GM12878 (cell line): ENCODE data around the gene RPL22. TPM values are rescaled to one million over a fixed set of nuclear protein-coding genes. Genes with fewer than 3 reads are reported as not detected.

Experiments used
- ATAC-seq: fragments of 200-7000 bp; cut with Tn5 transposase; 3 replicates; pipeline ENCODE4 v1.9.1; 2020; ENCODE audit warnings: mild to moderate bottlenecking, moderate library complexity
- Bru-seq: library from RNA; stranded (reverse); fragments of 400-500 nt; gene quantifications from one replicate; lab custom pipeline; 2021; lab: Mats Ljungman, UMichigan
- BruChase-seq, 2 experiments: library from RNA; stranded (reverse); fragments of 400-500 nt; gene quantifications; one replicate each; lab custom pipeline; 2021; lab: Mats Ljungman, UMichigan
- BruUV-seq: library from RNA; stranded (reverse); fragments of 400-500 nt; replicated peaks from 2 replicates; lab custom pipeline; 2021; lab: Mats Ljungman, UMichigan
- CTCF ChIA-PET: fragments of 300-600 bp; sonication (Branson Sonifier 250); formaldehyde crosslinking; extraction: SDS; loops from one replicate; lab custom pipeline; 2021; ENCODE audit warnings: inconsistent platforms; lab: Yijun Ruan, JAX
- POLR2A ChIA-PET: fragments of 350-600 bp; formaldehyde crosslinking; extraction: SDS; loops from one replicate; lab custom pipeline; 2021; ENCODE audit warnings: inconsistent platforms; lab: Charles Lee
- RAD21 ChIA-PET: fragments of 300-600 bp; sonication (Branson Sonifier 250); formaldehyde crosslinking; loops from one replicate; lab custom pipeline; 2023; ENCODE audit warnings: antibody characterized with exemption; ENCODE audit not compliant: unreplicated experiment; lab: Charles Lee
- SMC1A ChIA-PET: fragments of 300-600 bp; sonication (Branson Sonifier 250); formaldehyde crosslinking; loops from one replicate; lab custom pipeline; 2023; ENCODE audit not compliant: unreplicated experiment, uncharacterized antibody; lab: Charles Lee
- DNase-seq: peaks from one replicate; pipeline ENCODE4 v3.0.0-alpha.2; 2011; ENCODE audit warnings: low read depth, low spot score
- FAIRE-seq: peaks from 3 replicates; lab custom pipeline; 2011; peaks lifted over from hg19 to GRCh38; lab: Jason Lieb, UNC
- H2AFZ ChIP-seq: 2 replicates; pipeline ENCODE4 v1.6.0; 2011; ENCODE audit warnings: low read depth, low read length, control low read depth; ENCODE audit not compliant: control insufficient read depth
- H3K27ac ChIP-seq: 2 replicates; pipeline ENCODE4 v1.5.1; 2011; ENCODE audit warnings: control low read depth; ENCODE audit not compliant: control insufficient read depth, insufficient read depth
- H3K27me3 ChIP-seq, 2 experiments: replicated peaks in 1 of 2; 2 replicates each; pipeline versions ENCODE4 v1.6.0 to v1.6.1; 2011; ENCODE audit warnings: low read length in 1 of 2; ENCODE audit not compliant: control insufficient read depth in 2 of 2, insufficient read depth in 2 of 2
- H3K36me3 ChIP-seq, 2 experiments: 2 replicates each; pipeline ENCODE4 v1.5.1; 2011; ENCODE audit warnings: low read length in 1 of 2; ENCODE audit not compliant: control insufficient read depth in 2 of 2, insufficient read depth in 2 of 2
- H3K4me1 ChIP-seq: 2 replicates; pipeline ENCODE4 v1.6.1; 2011; ENCODE audit warnings: mild to moderate bottlenecking, low read length, moderate library complexity, mixed read lengths; ENCODE audit not compliant: control insufficient read depth, insufficient read depth
- H3K4me2 ChIP-seq: 2 replicates; pipeline ENCODE4 v1.6.0; 2011; ENCODE audit warnings: control low read depth; ENCODE audit not compliant: control insufficient read depth, insufficient read depth
- H3K4me3 ChIP-seq: fragments of 200-600 bp; sonication (generic); 2 replicates; pipeline ENCODE4 v1.5.1; 2016
- H3K79me2 ChIP-seq: 2 replicates; pipeline ENCODE4 v1.6.0; 2011; ENCODE audit warnings: low read length; ENCODE audit not compliant: control insufficient read depth, insufficient read depth
- H3K9ac ChIP-seq: 2 replicates; pipeline ENCODE4 v1.8.0; 2011; ENCODE audit warnings: low read length, control low read depth, mixed read lengths; ENCODE audit not compliant: control insufficient read depth, insufficient read depth
- H3K9me3 ChIP-seq: replicated peaks from 3 replicates; pipeline ENCODE4 v1.5.1; 2011; ENCODE audit warnings: mild to moderate bottlenecking, low read length; ENCODE audit not compliant: control insufficient read depth, insufficient read depth
- H4K20me1 ChIP-seq: 2 replicates; pipeline ENCODE4 v1.6.0; 2011; ENCODE audit not compliant: control insufficient read depth, insufficient read depth
- ATF7 ChIP-seq: fragments of 450-650 bp; IDR thresholded peaks from 2 replicates; pipeline ENCODE4 v1.6.1; 2016; ENCODE audit warnings: low read depth, mild to moderate bottlenecking
- EED ChIP-seq: sonication (generic); IDR thresholded peaks from 2 replicates; pipeline ENCODE4 v1.6.1; 2016; ENCODE audit warnings: antibody characterized with exemption, low read depth
- MYB ChIP-seq: fragments of 150-350 bp; IDR thresholded peaks from 2 replicates; pipeline ENCODE4 v1.6.1; 2014; ENCODE audit warnings: mild to moderate bottlenecking, low read depth, low read length, borderline replicate concordance
- NR2C1 ChIP-seq: fragments of 450-650 bp; IDR thresholded peaks from 2 replicates; pipeline ENCODE4 v1.6.1; 2017; ENCODE audit warnings: antibody characterized with exemption, mild to moderate bottlenecking, moderate library complexity
- NR2C2 ChIP-seq: IDR thresholded peaks from 2 replicates; pipeline ENCODE4 v1.6.1; 2011; ENCODE audit warnings: borderline replicate concordance, low read depth; ENCODE audit not compliant: control insufficient read depth, insufficient read length
- NR2F1 ChIP-seq: fragments of 450-650 bp; conservative IDR thresholded peaks from 2 replicates; pipeline ENCODE4 v1.6.1; 2017; ENCODE audit warnings: mild to moderate bottlenecking
- RAD21 ChIP-seq: IDR thresholded peaks from 2 replicates; pipeline ENCODE4 v1.6.1; 2011; ENCODE audit warnings: mild to moderate bottlenecking, low read depth, low read length, moderate library complexity; ENCODE audit not compliant: insufficient read depth
- RAD51 ChIP-seq: fragments of 450-650 bp; IDR thresholded peaks from 2 replicates; pipeline ENCODE4 v1.6.1; 2016; ENCODE audit warnings: moderate library complexity, mild to moderate bottlenecking, inconsistent platforms
- RELA ChIP-seq: fragments of 450-650 bp; IDR thresholded peaks from 2 replicates; pipeline ENCODE4 v1.8.0; 2014; ENCODE audit warnings: borderline replicate concordance; ENCODE audit not compliant: partially characterized antibody
- REST ChIP-seq: IDR thresholded peaks from 2 replicates; pipeline ENCODE4 v1.6.1; 2012; ENCODE audit warnings: mild to moderate bottlenecking, low read depth, low read length
- SIX5 ChIP-seq: IDR thresholded peaks from 2 replicates; pipeline ENCODE4 v1.6.1; 2011; ENCODE audit warnings: mild to moderate bottlenecking, low read depth, low read length, moderate library complexity; ENCODE audit not compliant: severe bottlenecking
- WGBS: methylation state at CpG from one replicate; pipeline ENCODE4 v1.1.6; 2016; ENCODE audit warnings: low lambda C conversion rate; ENCODE audit not compliant: insufficient replicate concordance, insufficient coverage; ENCODE audit errors: missing lambda C conversion rate; 5-methylcytosine and 5-hydroxymethylcytosine counted together
- in situ Hi-C: fragments of 300-500 bp; cut with MboI; formaldehyde crosslinking; loops from 9 replicates; pipeline ENCODE4 v1.14.3; 2018; ENCODE audit warnings: mixed read lengths
- intact Hi-C: fragments of 100-400 bp; cut with micrococcal nuclease; formaldehyde crosslinking; loops from one replicate; pipeline ENCODE4 v1.14.2; 2022; ENCODE audit not compliant: unreplicated experiment
- long read RNA-seq, 2 experiments: library from polyadenylated mRNA; unstranded; transcript quantifications; one replicate each; pipeline ENCODE4 v2.0.0, GENCODE V29; 2019 to 2020
- polyA minus RNA-seq, 3 experiments: library from RNA; depleted of rRNA, polyadenylated mRNA; stranded (reverse); fragments of >200 nt; gene quantifications; 2 replicates each; pipeline ENCODE4 v1.2.3, GENCODE V29; 2011
- polyA plus RNA-seq, 11 experiments: library from polyadenylated mRNA; depleted of rRNA in 4 of 11; unstranded in 6 of 11; stranded (reverse) in 5 of 11; fragments of >200 nt; fragmentation: Nextera tagmentation in 4 of 11; fragmentation: Illumina TruSeq in 1 of 11; extraction: Ambion mirVana in 4 of 11; extraction: Trizol in 1 of 11; gene quantifications; 1 replicate in 1 of 11; 2 replicates in 10 of 11; pipeline versions ENCODE4 v1.2.1 to v1.2.3, GENCODE V29; 2011 to 2016; ENCODE audit warnings: inconsistent platforms in 2 of 11, missing spikeins in 2 of 11, low read depth in 1 of 11
- total RNA-seq, 4 experiments: library from RNA; depleted of rRNA in 3 of 4; stranded (reverse); fragments of >200 nt in 3 of 4; fragmentation: Illumina TruSeq in 1 of 4; extraction: Trizol in 1 of 4; gene quantifications; 2 replicates each; pipeline versions ENCODE4 v1.2.1 to v1.2.3, GENCODE V29; 2013 to 2021

The RPL22 gene
- total RNA-seq (2013; cell fraction: nucleolus; rRNA removed), result 78.4 and 86.2 TPM in 2 replicates
- total RNA-seq (2014; rRNA removed) (191 and 240 TPM in 2 replicates), total RNA-seq (2014; rRNA removed; fragmentation: Illumina TruSeq; extraction: Trizol) (435 and 466 TPM in 2 replicates), total RNA-seq (2021) (437 and 439 TPM in 2 replicates), polyA plus RNA-seq (2011; rRNA removed) (424 and 754 TPM in 2 replicates), polyA plus RNA-seq (2014; fragmentation: Illumina TruSeq; extraction: Trizol) (479 and 560 TPM in 2 replicates), polyA plus RNA-seq (2014; fragmentation: Nextera tagmentation; extraction: Ambion mirVana) (100 to 1,000 TPM; 437 to 560 TPM), polyA plus RNA-seq (2014; rRNA removed) (295 and 340 TPM in 2 replicates), polyA plus RNA-seq (2016; fragmentation: Nextera tagmentation; extraction: Ambion mirVana) (100 to 1,000 TPM; 302 to 303 TPM), polyA minus RNA-seq (2011; rRNA and poly(A)+ RNA removed) (51.5 and 55.5 TPM in 2 replicates), Bru-seq, nascent RNA (percentile 97 among the genes with signal in this experiment), BruChase-seq, experiment 1, labeled RNA remaining after a 6-hour chase (percentile 99 among the genes with signal in this experiment), BruChase-seq, experiment 2, labeled RNA remaining after a 2-hour chase (percentile 98 among the genes with signal in this experiment)
- 586 TPM for polyA plus RNA-seq (2011; ENCODE audit: low read depth)
- polyA plus RNA-seq (2011; cell fraction: cytosol; rRNA removed), result 89.5 and 93.5 TPM in 2 replicates
- 64.1 and 66.3 TPM in 2 replicates for polyA plus RNA-seq (2011; cell fraction: nucleus; rRNA removed)
- 1,465 and 2,074 TPM in 2 replicates for polyA plus RNA-seq (2012)
- 40.6 and 55.2 TPM in 2 replicates for polyA minus RNA-seq (2011; cell fraction: cytosol; rRNA and poly(A)+ RNA removed)
- polyA minus RNA-seq (2011; cell fraction: nucleus; rRNA and poly(A)+ RNA removed), result 19.2 and 29.6 TPM in 2 replicates
- long read RNA-seq, experiment 1, transcript RPL22-201 (4 exons, 2,078 nt), result major isoform, 311 of 386 reads
- long read RNA-seq, experiment 1, transcript RPL22-206 (3 exons, 2,279 nt), result minor isoform, 46 of 386 reads
- long read RNA-seq, experiment 1, transcript RPL22-204 (4 exons, 508 nt), result minor isoform, 6 of 386 reads
- long read RNA-seq, experiment 1, partial matches to known transcripts, result 3 of 386 reads
- long read RNA-seq, experiment 1, other reads (novel, unspliced or antisense), result 20 of 386 reads
- long read RNA-seq, experiment 2, transcript RPL22-206 (3 exons, 2,279 nt), result minor isoform, 46 of 1,071 reads
- long read RNA-seq, experiment 2, transcript RPL22-201 (4 exons, 2,078 nt), result major isoform, 959 of 1,071 reads
- long read RNA-seq, experiment 2, partial matches to known transcripts, result 17 of 1,071 reads
- long read RNA-seq, experiment 2, other reads (novel, unspliced or antisense), result 49 of 1,071 reads

GRCh38 chr1:6199298-6200187 lies at the start of gene RPL22:
TSS of gene RPL22 (minus strand) at chr1:6199595. CDS start at chr1:6199573, 22 bp downstream.
- H3K27me3 ChIP-seq, result no peaks in the 10 kb centered on the region
- peak within 1 kb of the TSS; percentile 100 for H3K9ac ChIP-seq
- peak within 1 kb of the TSS; percentile 88 for H2AFZ ChIP-seq
- ATAC-seq (peak; percentile 99), DNase-seq (peak; percentile 94), FAIRE-seq (peak; percentile 98)
- ChIA-PET POLR2A (interaction anchor here (0.6 to 1.1 kb wide), 2 partner anchors 57 to 195 kb away, joined by 3 read pairs; no protein-coding TSS in a partner anchor), SMC1A (interaction anchor here (0.6 kb wide), 1 partner anchor 12 kb away, joined by 3 read pairs; no protein-coding TSS in a partner anchor), RAD21 (interaction anchor here (0.6 to 1.1 kb wide), 2 partner anchors 13 to 206 kb away, joined by 3 to 6 read pairs; no protein-coding TSS in a partner anchor), CTCF (interaction anchor here (0.6 to 2.9 kb wide), 8 partner anchors 10 to 206 kb away, joined by 3 to 9 read pairs (median 4); no protein-coding TSS in a partner anchor)
- no peaks in the 10 kb centered on the region for H4K20me1 ChIP-seq
- no peaks in the 10 kb centered on the region for H3K9me3 ChIP-seq
- peaks cover 6% of the 10 kb centered on the region for H3K4me1 ChIP-seq
- peak within 1 kb of the TSS; percentile 93 for H3K4me3 ChIP-seq
- WGBS, result 5% methylated on average over 53 of the region's 53 CpGs
- peak within 1 kb of the TSS; percentile 85 for H3K27ac ChIP-seq
- peaks cover 2 to 15% of the 10 kb centered on the region in 2 experiments for H3K36me3 ChIP-seq
- intact Hi-C loops (loop anchor here (5.0 kb wide), 1 partner anchor 172 kb away; no protein-coding TSS in a partner anchor), in situ Hi-C loops (no loop called here)
- peaks cover 48% of the 10 kb centered on the region for H3K79me2 ChIP-seq
- BruUV-seq, result TSS peak; percentile 75
- H3K4me2 ChIP-seq, result peak within 1 kb of the TSS; percentile 72
- TF ChIP-seq NR2C1 (peak; percentile 59), NR2F1 (peak; percentile 6; the same call in 1 of the 2 replicates), NR2C2 (peak; percentile 90), RAD51 (peak; percentile 82), ATF7 (peak; percentile 99), RAD21 (no peak), EED (peak; percentile 49), RELA (peak; percentile 87), REST (0 out of 2 replicates have a peak, but pooled peaks have one; percentile 16), SIX5 (peak; percentile 59), MYB (peak; percentile 40; the same call in 1 of the 2 replicates)
